Peyer's patch (tissue), 4 donors: ENCODE measurements around the gene BRCA1. TPM values are rescaled to one million over a fixed set of nuclear protein-coding genes. Genes with fewer than 3 reads are reported as not detected.

Experiments
- DNase-seq, 3 donors: peaks; one replicate each; pipeline ENCODE4 v3.0.0-alpha.2; 2017 to 2019
- H3K27ac ChIP-seq, 4 donors: fragments of 200-600 bp; sonication (generic); one replicate each; pipeline ENCODE4 v1.5.1; 2016 to 2019
- H3K27me3 ChIP-seq, 2 donors: fragments of 200-600 bp; sonication (generic); one replicate each; pipeline ENCODE4 v1.5.1; 2019
- H3K36me3 ChIP-seq, 3 donors: fragments of 200-600 bp; sonication (generic); one replicate each; pipeline ENCODE4 v1.5.1; 2016 to 2019
- H3K4me1 ChIP-seq, 4 donors: fragments of 200-600 bp; sonication (generic); one replicate each; pipeline ENCODE4 v1.5.1; 2016 to 2019
- H3K4me3 ChIP-seq, 4 donors: fragments of 200-600 bp; sonication (generic); 1 replicate in 3 of 4; 2 replicates in 1 of 4; pipeline ENCODE4 v1.5.1; 2016 to 2019; ENCODE audit warnings: mild to moderate bottlenecking in 1 of 4
- H3K9me3 ChIP-seq, 4 donors: fragments of 200-600 bp; sonication (generic); one replicate each; pipeline ENCODE4 v1.5.1; 2016 to 2019; ENCODE audit warnings: mild to moderate bottlenecking in 1 of 4
- POLR2A ChIP-seq, 2 donors: fragments of 450-650 bp; IDR thresholded peaks; one replicate each; pipeline ENCODE4 v1.5.1; 2017; ENCODE audit warnings: antibody characterized with exemption in 2 of 2, mild to moderate bottlenecking in 2 of 2, moderate library complexity in 2 of 2
- total RNA-seq, 4 donors: library from RNA; depleted of rRNA; stranded (reverse); fragments of >200 nt; gene quantifications; one replicate each; pipeline ENCODE4 v1.1.0, GENCODE V29; 2016
- TF ChIP-seq, protein P1 (sequence below), 6 experiments: fragments of 450-650 bp in 4 of 6; fragments of 200-600 bp in 2 of 6; sonication (generic) in 1 of 6; IDR thresholded peaks; one replicate each; pipeline ENCODE4 v1.5.1; 2017 to 2019; ENCODE audit warnings: antibody characterized with exemption in 6 of 6, mild to moderate bottlenecking in 3 of 6, moderate library complexity in 1 of 6

The BRCA1 gene
- total RNA-seq, 4 donors from 2014 or later = 9.0 to 38.0 (median 14.2) TPM

DNA sequence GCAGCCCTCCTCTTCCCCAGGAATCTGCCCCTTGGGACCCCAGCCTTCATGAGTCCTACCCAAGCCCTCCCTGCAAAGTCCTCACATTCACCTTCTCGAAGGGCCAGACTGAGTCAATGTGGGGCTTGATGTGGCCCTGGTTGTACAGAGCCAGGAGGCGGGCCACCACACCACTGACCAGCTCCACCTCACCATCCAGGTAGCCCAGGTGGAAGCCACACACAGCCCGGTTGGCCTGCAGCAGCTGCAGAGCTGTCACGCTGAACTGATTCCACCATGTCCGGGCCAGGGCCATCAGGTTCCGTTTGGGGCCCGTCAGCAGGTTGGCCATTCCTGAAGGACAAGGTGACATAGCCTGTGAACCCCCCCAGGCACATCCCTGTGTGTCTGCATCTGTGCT is 108.9 kb downstream of the BRCA1 start:
- Histone ChIP-seq H3K4me1 (peaks cover 0 to 54% (median 1%) of the 10 kb centered on the region in 4 donors), H3K4me3 (no peak overlapping the region), H3K27me3 (no peaks in the 10 kb centered on the region), H3K36me3 (peaks cover 0 to 46% (median 0%) of the 10 kb centered on the region in 3 donors), H3K27ac (peak overlapping the region in 3 of 4 donors; percentile 38 to 52 (median 44)), H3K9me3 (no peaks in the 10 kb centered on the region)
- TF ChIP-seq, protein P1, sequence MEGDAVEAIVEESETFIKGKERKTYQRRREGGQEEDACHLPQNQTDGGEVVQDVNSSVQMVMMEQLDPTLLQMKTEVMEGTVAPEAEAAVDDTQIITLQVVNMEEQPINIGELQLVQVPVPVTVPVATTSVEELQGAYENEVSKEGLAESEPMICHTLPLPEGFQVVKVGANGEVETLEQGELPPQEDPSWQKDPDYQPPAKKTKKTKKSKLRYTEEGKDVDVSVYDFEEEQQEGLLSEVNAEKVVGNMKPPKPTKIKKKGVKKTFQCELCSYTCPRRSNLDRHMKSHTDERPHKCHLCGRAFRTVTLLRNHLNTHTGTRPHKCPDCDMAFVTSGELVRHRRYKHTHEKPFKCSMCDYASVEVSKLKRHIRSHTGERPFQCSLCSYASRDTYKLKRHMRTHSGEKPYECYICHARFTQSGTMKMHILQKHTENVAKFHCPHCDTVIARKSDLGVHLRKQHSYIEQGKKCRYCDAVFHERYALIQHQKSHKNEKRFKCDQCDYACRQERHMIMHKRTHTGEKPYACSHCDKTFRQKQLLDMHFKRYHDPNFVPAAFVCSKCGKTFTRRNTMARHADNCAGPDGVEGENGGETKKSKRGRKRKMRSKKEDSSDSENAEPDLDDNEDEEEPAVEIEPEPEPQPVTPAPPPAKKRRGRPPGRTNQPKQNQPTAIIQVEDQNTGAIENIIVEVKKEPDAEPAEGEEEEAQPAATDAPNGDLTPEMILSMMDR (IDR thresholded peaks at IDR 0.05) = no peak
- TF ChIP-seq POLR2A (IDR thresholded peaks at IDR 0.05) = no peak
- no peak for DNase-seq

DNA sequence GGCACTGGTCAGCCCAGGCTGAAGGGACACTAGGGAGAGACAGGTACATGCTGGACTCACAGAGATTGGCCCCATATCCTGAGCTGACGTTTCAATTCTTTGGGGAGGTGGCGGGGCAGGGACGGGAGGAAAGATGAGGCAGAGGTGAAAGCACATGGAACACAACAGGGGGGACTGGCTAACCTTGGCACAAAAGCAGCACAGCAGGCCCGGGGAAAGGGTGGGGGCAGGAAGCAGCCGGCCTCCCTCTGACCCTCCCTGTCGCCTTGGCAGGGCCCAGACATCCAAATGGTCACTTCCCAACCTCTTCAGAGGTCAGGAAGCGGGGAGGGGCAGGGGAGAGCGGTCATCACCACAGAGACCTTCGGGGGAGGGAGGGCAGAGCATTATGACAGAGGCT is 109.6 kb downstream of the BRCA1 start:
- DNase-seq = no peak
- Histone ChIP-seq H3K27me3 (no peaks in the 10 kb centered on the region), H3K9me3 (no peaks in the 10 kb centered on the region), H3K4me1 (peaks cover 0 to 56% (median 0%) of the 10 kb centered on the region in 4 donors), H3K36me3 (peaks cover 0 to 46% (median 0%) of the 10 kb centered on the region in 3 donors), H3K4me3 (no peak overlapping the region), H3K27ac (peak overlapping the region in 2 of 4 donors; percentile 44 to 52)
- no peak for TF ChIP-seq POLR2A (IDR thresholded peaks at IDR 0.05)
- TF ChIP-seq, protein P1 (IDR thresholded peaks at IDR 0.05) = no peak

DNA sequence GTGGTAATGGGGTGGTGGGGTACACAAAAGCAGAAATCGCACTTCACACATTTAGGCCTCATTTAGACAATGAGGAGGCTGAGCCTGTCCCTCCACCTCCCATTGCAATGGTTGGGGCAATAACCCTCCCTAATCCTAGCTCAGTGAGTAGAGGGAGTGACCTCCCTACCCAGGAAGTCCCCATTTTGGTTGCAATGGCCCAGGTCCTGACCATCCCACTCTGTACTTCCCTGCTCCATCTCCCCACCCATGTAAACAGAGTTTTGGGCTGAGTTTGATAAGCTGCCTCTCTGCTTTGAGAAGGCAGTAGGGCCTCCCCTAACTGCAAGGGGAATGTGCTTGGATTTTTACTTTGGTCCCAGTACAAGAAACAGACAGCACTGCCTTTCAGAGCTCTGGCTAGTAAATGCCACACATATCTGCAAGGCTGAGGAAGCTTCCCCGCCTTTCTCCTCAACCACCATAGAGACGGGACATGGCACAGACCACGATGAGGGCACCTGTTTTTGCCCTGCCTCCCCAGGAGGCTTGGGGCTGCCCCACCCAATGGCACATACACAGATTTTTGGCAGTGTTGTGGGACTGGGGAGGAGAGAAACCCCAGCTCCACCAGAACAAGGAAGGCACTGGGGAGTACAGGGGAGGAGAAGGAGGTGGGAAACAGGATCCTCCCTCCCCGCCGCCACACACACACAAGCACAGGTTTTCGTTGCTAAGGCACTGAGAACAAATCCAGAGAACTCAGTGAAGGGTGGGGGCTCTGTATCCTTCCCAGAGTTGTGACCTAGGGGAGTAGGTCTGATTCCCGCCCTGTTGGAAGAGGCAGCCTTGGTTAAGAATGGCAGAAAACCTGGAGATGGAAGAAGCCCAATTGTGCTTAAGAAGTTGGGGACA is 110.3 kb downstream of the BRCA1 start:
- no peak for TF ChIP-seq POLR2A (IDR thresholded peaks at IDR 0.05)
- TF ChIP-seq, protein P1 (IDR thresholded peaks at IDR 0.05) = no peak
- H3K9me3 ChIP-seq = no peaks in the 10 kb centered on the region
- peaks cover 0 to 46% (median 0%) of the 10 kb centered on the region in 3 donors for H3K36me3 ChIP-seq
- no peak overlapping the region for H3K4me3 ChIP-seq
- peak overlapping the region in 3 of 4 donors; percentile 17 to 52 (median 44) for H3K27ac ChIP-seq
- H3K27me3 ChIP-seq = no peaks in the 10 kb centered on the region
- no peak for DNase-seq
- H3K4me1 ChIP-seq = peaks cover 0 to 56% (median 0%) of the 10 kb centered on the region in 4 donors

DNA sequence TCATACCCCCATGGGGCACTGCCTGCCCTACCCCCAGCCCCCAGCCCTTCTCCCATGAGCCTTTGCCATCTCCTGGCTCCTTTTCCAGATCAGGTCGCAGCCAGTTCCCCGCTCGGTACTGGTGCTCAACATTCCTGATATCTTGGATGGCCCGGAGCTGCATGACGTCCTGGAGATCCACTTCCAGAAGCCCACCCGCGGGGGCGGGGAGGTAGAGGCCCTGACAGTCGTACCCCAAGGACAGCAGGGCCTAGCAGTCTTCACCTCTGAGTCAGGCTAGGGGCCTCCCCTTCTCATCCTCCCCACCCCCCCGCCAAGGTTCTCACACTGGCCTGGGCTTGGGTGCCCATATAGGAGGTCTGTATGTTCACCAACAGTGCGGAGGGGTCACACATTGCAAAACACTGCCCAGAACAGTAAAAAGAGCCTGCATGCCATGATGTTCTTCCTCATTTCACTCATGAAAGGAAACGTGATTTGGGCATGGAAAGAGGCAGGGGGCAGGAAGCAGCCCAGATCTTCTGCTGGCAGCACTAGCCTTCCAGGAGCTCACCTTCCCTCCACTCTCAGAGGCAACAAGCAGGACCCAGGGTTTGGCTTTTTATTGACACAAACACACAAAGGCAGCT is 111.0 kb downstream of the BRCA1 start:
- TF ChIP-seq POLR2A (IDR thresholded peaks at IDR 0.05) = no peak
- TF ChIP-seq, protein P1 (IDR thresholded peaks at IDR 0.05) = no peak
- Histone ChIP-seq H3K4me1 (peaks cover 0 to 55% (median 0%) of the 10 kb centered on the region in 4 donors), H3K27me3 (no peaks in the 10 kb centered on the region), H3K36me3 (peaks cover 0 to 46% (median 0%) of the 10 kb centered on the region in 3 donors), H3K4me3 (no peak overlapping the region), H3K27ac (peak overlapping the region in 1 of 4 donors; percentile 44), H3K9me3 (no peaks in the 10 kb centered on the region)
- no peak for DNase-seq

DNA sequence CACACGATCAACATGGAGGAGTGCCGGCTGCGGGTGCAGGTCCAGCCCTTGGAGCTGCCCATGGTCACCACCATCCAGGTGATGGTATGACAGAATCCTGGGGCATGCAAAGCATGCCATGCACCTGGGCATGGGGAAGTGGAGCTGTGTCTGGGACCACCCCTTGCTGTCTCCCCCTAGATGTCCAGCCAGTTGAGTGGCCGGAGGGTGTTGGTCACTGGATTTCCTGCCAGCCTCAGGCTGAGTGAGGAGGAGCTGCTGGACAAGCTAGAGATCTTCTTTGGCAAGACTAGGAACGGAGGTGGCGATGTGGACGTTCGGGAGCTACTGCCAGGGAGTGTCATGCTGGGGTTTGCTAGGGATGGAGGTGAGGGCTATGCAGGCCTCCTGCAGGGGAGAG is 111.9 kb downstream of the BRCA1 start:
- Histone ChIP-seq H3K27me3 (no peaks in the 10 kb centered on the region), H3K36me3 (peaks cover 0 to 43% (median 0%) of the 10 kb centered on the region in 3 donors)
- TF ChIP-seq POLR2A (IDR thresholded peaks at IDR 0.05) = no peak
- TF ChIP-seq, protein P1 (IDR thresholded peaks at IDR 0.05) = no peak

More for the DNA sequence above, 111.9 kb downstream of the BRCA1 start:
- no peaks in the 10 kb centered on the region for H3K9me3 ChIP-seq
- no peak for DNase-seq
- H3K4me1 ChIP-seq = peaks cover 0 to 55% (median 0%) of the 10 kb centered on the region in 4 donors
- H3K4me3 ChIP-seq = no peak overlapping the region
- no peak overlapping the region for H3K27ac ChIP-seq
